Activated naive CD4-positive, alpha-beta T cell treated with anti-CD3 and anti-CD28 coated beads, Interleukin-2, amount 10 ng/mL, durations not matched to agents 7 days and 5 days (primary cell): ENCODE data around the gene MAGEA9.
"Not testable (repeated sequence)": the region's sequence is repeated elsewhere in the genome, so short reads cannot be mapped to it uniquely, and the experiment has no call there.

Experiments used
- CTCF ChIA-PET: fragments of 350-600 bp; sonication (Branson Sonifier 250); formaldehyde crosslinking; loops from one replicate; lab custom pipeline; 2021; ENCODE audit warnings: antibody characterized with exemption; lab: Charles Lee
- DNase-seq: peaks from one replicate; pipeline ENCODE4 v3.0.0-alpha.2; 2020
- H3K27ac Mint-ChIP-seq: one replicate; pipeline ENCODE4 v1.8.0; 2021; ENCODE audit warnings: mild to moderate bottlenecking, moderate library complexity, mixed read lengths
- H3K27me3 Mint-ChIP-seq: one replicate; pipeline ENCODE4 v1.8.0; 2021; ENCODE audit warnings: mild to moderate bottlenecking, mixed read lengths
- H3K36me3 Mint-ChIP-seq: one replicate; pipeline ENCODE4 v1.8.0; 2021; ENCODE audit warnings: mixed read lengths
- H3K4me1 Mint-ChIP-seq: one replicate; pipeline ENCODE4 v1.8.0; 2021; ENCODE audit warnings: mixed read lengths
- H3K4me3 Mint-ChIP-seq: one replicate; pipeline ENCODE4 v1.8.0; 2021; ENCODE audit warnings: mild to moderate bottlenecking, moderate library complexity, mixed read lengths
- H3K9me3 Mint-ChIP-seq: one replicate; pipeline ENCODE4 v1.8.0; 2021; ENCODE audit warnings: mixed read lengths

MAGEA9 gene, protein sequence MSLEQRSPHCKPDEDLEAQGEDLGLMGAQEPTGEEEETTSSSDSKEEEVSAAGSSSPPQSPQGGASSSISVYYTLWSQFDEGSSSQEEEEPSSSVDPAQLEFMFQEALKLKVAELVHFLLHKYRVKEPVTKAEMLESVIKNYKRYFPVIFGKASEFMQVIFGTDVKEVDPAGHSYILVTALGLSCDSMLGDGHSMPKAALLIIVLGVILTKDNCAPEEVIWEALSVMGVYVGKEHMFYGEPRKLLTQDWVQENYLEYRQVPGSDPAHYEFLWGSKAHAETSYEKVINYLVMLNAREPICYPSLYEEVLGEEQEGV

GRCh38 chrX:149781727-149782126 is at the start of gene MAGEA9:
Gene MAGEA9 (plus strand): TSS chrX:149781930. CDS start chrX:149786211, 4,281 bp downstream.
- H3K36me3 Mint-ChIP-seq, H3K27me3 Mint-ChIP-seq, H3K27ac Mint-ChIP-seq, H3K4me1 Mint-ChIP-seq, H3K4me3 Mint-ChIP-seq, CTCF ChIA-PET, H3K9me3 Mint-ChIP-seq, DNase-seq: not testable (repeated sequence)

DNA sequence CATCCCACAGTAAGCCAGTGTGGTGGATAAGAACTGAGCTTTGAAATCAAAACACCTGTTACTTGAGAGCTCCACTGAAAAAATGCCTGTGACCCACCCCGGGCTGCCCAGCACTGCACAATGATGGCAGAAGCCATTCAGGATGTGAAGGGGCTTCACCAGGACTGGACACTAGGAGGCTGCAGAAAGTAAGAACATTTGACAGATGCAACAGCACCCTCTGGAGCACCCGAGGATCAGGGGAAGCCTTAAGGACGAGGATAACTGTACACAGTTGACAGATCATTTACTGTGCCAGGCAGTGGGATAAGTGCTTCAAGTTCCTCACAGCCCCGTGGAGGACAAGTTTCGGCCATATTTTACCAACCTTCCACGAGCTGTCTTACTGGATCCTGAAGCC is 39.5 kb upstream of the MAGEA9 start:
- DNase-seq, H3K27ac Mint-ChIP-seq, H3K9me3 Mint-ChIP-seq, CTCF ChIA-PET, H3K27me3 Mint-ChIP-seq, H3K4me1 Mint-ChIP-seq, H3K4me3 Mint-ChIP-seq, H3K36me3 Mint-ChIP-seq: not testable (repeated sequence)

DNA sequence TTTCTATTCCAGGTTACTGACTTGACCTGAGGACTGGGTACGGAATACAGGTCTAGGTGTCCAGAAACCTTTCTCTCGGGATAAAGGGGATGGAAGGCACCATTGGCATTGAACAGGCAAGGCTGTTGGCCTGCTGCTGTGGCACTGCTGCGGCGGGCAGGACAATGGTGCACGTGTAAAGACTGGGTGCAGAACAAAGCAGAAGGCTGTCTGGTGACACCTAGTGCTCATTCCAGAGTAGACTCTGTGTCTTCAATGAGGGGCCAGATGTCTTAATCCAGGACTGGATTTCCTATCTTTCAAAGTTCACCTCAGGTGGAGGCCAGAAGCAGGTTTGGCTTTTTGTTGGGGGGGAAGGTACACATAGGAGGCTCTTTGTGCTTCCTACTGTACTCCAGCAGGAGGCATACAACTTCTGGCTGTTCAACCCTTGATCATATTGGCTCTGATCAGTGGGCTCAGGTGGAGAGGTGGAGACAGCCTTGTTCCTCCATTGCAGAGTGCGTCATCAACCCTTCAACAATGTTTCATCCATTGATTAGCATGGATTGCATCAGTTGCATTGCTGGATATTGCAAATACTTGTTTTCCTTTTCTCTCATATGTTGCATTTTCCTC is 35.2 kb upstream of the MAGEA9 start:
- H3K4me1 Mint-ChIP-seq, H3K9me3 Mint-ChIP-seq, H3K4me3 Mint-ChIP-seq, H3K36me3 Mint-ChIP-seq, H3K27ac Mint-ChIP-seq, H3K27me3 Mint-ChIP-seq, CTCF ChIA-PET, DNase-seq: not testable (repeated sequence)

GRCh38 chrX:149757206-149758067 is 24.3 kb upstream of the MAGEA9 start:
- Mint-ChIP-seq H3K4me1 (no peaks in the 10 kb centered on the region), H3K4me3 (no peak overlapping the region), H3K9me3 (no peaks in the 10 kb centered on the region)

GRCh38 chrX:149758068-149758714 is 23.5 kb upstream of the MAGEA9 start:
- no peak overlapping the region for H3K27ac Mint-ChIP-seq
- CTCF ChIA-PET: no interaction called here
- DNase-seq: no peak
- H3K9me3 Mint-ChIP-seq: no peaks in the 10 kb centered on the region
- H3K4me1 Mint-ChIP-seq: no peaks in the 10 kb centered on the region
- H3K4me3 Mint-ChIP-seq: no peak overlapping the region
- peaks cover 9% of the 10 kb centered on the region for H3K27me3 Mint-ChIP-seq
- no peaks in the 10 kb centered on the region for H3K36me3 Mint-ChIP-seq

More at GRCh38 chrX:149757206-149758067, 24.3 kb upstream of the MAGEA9 start:
- Mint-ChIP-seq H3K27me3 (peaks cover 14% of the 10 kb centered on the region), H3K36me3 (no peaks in the 10 kb centered on the region), H3K27ac (no peak overlapping the region)
- CTCF ChIA-PET: no interaction called here
- no peak for DNase-seq

- not testable (repeated sequence) for H3K27me3 Mint-ChIP-seq, H3K36me3 Mint-ChIP-seq, H3K9me3 Mint-ChIP-seq
Observed at GRCh38 chrX:149758715-149759078, 23.0 kb upstream of the MAGEA9 start.

GRCh38 chrX:149759824-149760223 is 21.9 kb upstream of the MAGEA9 start:
- H3K9me3 Mint-ChIP-seq: no peaks in the 10 kb centered on the region
- H3K27me3 Mint-ChIP-seq: peaks cover 8% of the 10 kb centered on the region
- no peak for DNase-seq
- H3K4me1 Mint-ChIP-seq: no peaks in the 10 kb centered on the region
- no peak overlapping the region for H3K4me3 Mint-ChIP-seq
- no peak overlapping the region for H3K27ac Mint-ChIP-seq
- CTCF ChIA-PET: no interaction called here
- H3K36me3 Mint-ChIP-seq: no peaks in the 10 kb centered on the region

More at GRCh38 chrX:149758715-149759078, 23.0 kb upstream of the MAGEA9 start:
- H3K4me1 Mint-ChIP-seq, H3K27ac Mint-ChIP-seq, H3K4me3 Mint-ChIP-seq, CTCF ChIA-PET, DNase-seq: not testable (repeated sequence)

DNA sequence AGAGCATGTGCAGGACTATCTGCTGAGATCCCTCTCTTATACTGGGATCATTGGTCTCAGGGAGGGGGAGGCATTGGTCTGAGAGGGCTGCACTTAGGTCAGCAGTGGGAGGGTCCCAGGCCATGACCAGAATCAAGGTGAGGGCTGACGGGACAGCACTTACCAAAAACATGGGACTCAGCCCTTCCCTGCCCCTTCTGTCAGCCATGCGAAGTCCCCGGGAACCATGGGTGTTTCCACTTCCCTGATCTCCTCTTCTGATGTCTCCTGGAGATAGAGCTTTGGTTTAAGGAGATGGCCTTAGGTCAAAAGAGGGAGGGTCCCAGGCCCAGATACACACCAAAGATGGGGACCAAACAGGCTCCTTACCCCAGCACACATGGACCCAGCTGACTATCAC is 20.8 kb upstream of the MAGEA9 start:
- peaks cover 8% of the 10 kb centered on the region for H3K27me3 Mint-ChIP-seq
- no peaks in the 10 kb centered on the region for H3K4me1 Mint-ChIP-seq
- no peaks in the 10 kb centered on the region for H3K9me3 Mint-ChIP-seq
- no peaks in the 10 kb centered on the region for H3K36me3 Mint-ChIP-seq
- no peak for DNase-seq
- no peak overlapping the region for H3K27ac Mint-ChIP-seq
- CTCF ChIA-PET: no interaction called here
- no peak overlapping the region for H3K4me3 Mint-ChIP-seq

GRCh38 chrX:149761858-149762674 is 19.7 kb upstream of the MAGEA9 start:
- H3K27me3 Mint-ChIP-seq, H3K27ac Mint-ChIP-seq, H3K4me3 Mint-ChIP-seq, H3K4me1 Mint-ChIP-seq, CTCF ChIA-PET, H3K9me3 Mint-ChIP-seq, H3K36me3 Mint-ChIP-seq, DNase-seq: not testable (repeated sequence)

DNA sequence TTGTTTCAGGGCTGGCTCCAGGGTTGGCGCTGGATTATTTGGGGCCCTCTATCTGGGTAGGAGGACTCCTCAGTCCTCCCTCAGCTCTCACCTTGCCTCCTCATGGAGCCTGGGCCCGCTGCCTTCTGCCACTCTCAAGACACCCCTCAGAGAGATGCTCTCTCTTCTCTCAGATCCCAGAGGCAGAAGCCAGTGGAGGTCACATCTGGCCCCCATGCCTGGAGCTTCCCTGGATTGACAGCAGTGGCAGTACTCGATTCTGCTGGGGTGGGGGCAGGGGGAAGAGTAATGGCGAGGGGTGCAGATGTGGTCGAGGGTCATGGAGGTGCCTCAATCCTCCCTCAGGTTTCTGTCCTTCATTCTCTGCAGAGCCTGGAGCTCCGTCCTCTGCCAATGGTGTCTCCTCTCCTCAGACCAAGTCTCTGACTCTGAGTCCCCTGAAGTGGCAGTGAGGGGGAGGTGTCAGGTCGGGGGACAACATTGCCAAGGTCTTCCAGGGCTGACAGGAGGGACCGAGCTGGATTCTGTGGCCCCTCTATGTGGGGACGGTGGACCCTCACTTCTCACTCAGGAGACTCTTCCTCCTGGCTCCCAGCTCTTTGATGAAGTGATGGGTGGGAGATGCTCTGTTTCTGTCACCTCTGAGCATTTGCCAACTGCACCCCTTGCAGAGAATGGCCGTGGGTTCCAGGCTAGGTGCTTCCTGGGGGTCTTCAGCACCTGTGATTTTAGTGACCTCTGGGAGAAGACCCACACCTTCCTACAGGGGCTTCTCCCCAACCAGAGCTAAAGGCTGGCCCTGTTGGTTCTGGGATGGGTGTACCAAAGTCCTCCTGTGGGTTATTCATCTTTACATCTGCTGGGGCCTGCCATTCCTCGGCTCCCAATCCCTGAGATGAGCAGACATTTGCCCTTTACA is 18.8 kb upstream of the MAGEA9 start:
- no peaks in the 10 kb centered on the region for H3K4me1 Mint-ChIP-seq
- no peaks in the 10 kb centered on the region for H3K27me3 Mint-ChIP-seq
- no peaks in the 10 kb centered on the region for H3K36me3 Mint-ChIP-seq
- DNase-seq: no peak
- no peak overlapping the region for H3K4me3 Mint-ChIP-seq
- no peak overlapping the region for H3K27ac Mint-ChIP-seq
- no peaks in the 10 kb centered on the region for H3K9me3 Mint-ChIP-seq
- CTCF ChIA-PET: no interaction called here

DNA sequence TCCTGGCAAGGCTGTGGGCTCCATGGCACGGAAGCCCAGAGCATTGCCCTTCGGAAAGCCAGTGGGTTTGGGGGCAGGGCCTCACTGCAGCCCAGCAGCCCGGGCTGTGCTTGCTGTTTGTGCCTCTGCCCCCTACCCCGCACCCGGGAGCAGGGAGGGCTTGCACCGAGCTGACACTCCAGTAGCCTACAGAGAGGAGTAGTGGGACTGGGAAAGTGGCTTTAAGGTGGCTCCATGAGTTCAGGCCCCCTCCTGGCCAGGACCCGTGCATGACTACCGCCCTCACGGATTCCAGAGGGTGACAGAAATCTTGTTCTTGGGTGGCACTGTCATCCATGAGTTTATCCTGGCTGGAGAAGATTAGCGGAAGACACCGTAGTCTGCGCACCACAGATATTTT is 11.4 kb upstream of the MAGEA9 start:
- CTCF ChIA-PET, H3K4me3 Mint-ChIP-seq, H3K36me3 Mint-ChIP-seq, H3K27ac Mint-ChIP-seq, H3K27me3 Mint-ChIP-seq, H3K9me3 Mint-ChIP-seq, H3K4me1 Mint-ChIP-seq, DNase-seq: not testable (repeated sequence)

GRCh38 chrX:149773026-149773425 is 8.7 kb upstream of the MAGEA9 start:
- H3K9me3 Mint-ChIP-seq, H3K27ac Mint-ChIP-seq, H3K36me3 Mint-ChIP-seq, CTCF ChIA-PET, DNase-seq, H3K27me3 Mint-ChIP-seq, H3K4me3 Mint-ChIP-seq, H3K4me1 Mint-ChIP-seq: not testable (repeated sequence)

GRCh38 chrX:149773768-149774167 is 8.0 kb upstream of the MAGEA9 start, which contains the start of gene HSFX1:
Gene HSFX1 (plus strand): TSS chrX:149774068. CDS start chrX:149774682, 614 bp downstream.
- H3K4me3 Mint-ChIP-seq, H3K36me3 Mint-ChIP-seq, CTCF ChIA-PET, H3K27me3 Mint-ChIP-seq, DNase-seq, H3K9me3 Mint-ChIP-seq, H3K27ac Mint-ChIP-seq, H3K4me1 Mint-ChIP-seq: not testable (repeated sequence)
